Fibroblast of peridontal ligament (primary cell): ENCODE results near the gene FSTL4.

Source experiments
- DNase-seq: peaks from one replicate; pipeline ENCODE4 v3.0.0-alpha.2; 2010; ENCODE audit errors: extremely low read depth

FSTL4 gene

DNA sequence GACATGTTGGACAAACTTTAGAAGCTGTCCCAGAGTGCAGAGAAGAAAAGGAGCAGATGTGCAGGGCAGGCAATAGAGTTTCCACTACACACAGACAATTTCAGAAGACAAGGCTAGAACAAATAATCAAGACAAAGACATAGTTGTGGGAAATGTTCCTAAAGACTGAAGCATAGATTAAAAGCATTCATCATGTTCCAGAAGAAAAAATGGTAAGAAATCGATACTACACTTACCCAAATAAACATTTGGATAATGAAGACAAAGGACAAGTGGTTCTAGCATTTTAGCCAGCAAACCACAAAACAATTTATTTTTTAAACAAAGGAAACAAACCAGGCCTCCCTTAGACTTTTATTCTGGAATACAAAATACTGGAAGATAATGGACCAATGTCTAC lies 97.9 kb downstream of the FSTL4 start:
- DNase-seq = no peak

DNA sequence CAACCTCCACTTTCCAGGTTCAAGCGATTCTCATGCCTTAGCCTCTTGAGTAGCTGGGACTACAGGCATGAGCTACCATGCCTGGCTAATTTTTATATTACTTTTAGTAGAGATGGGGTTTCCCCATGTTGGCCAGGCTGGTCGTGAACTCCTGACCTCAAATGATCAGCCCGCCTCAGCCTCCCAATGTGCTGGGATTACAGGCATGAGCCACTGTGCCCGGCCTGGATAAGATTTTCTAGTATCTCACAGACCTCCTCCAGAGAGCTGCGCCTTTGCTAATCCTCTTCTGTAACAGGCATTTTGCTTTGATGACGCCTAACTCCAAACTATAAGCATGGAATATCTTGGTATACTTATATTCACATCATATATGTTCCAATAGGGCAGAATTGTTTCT lies 99.4 kb downstream of the FSTL4 start:
- DNase-seq = no peak

DNA sequence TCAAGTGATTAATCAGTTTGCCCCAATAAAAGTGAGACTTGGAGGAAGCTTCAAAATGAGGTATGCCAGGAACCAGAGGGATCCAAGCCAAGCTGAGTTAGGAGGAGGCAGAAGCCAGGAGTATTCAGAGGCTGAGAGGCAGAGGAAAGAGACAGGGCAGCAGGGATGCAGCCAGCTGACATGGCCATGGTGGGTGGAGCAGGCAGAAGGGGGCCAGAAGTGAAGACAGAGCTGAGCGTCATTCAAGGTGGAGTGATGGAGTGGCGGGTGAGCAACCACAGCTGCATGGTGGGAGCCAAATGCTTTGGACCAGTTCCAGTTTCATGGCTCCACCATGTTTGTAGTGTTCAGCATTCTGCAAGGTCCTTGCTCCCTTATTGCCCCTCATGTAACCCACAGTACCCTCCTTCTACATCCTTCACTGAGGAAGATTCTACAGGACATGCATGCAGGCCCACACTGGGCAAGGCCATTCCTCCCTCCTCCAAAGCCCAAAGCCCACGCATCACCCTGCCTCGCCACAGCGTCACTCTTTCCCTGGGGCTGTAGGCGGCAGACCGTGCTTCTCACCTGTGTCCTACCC lies 100.6 kb downstream of the FSTL4 start:
- no peak for DNase-seq

DNA sequence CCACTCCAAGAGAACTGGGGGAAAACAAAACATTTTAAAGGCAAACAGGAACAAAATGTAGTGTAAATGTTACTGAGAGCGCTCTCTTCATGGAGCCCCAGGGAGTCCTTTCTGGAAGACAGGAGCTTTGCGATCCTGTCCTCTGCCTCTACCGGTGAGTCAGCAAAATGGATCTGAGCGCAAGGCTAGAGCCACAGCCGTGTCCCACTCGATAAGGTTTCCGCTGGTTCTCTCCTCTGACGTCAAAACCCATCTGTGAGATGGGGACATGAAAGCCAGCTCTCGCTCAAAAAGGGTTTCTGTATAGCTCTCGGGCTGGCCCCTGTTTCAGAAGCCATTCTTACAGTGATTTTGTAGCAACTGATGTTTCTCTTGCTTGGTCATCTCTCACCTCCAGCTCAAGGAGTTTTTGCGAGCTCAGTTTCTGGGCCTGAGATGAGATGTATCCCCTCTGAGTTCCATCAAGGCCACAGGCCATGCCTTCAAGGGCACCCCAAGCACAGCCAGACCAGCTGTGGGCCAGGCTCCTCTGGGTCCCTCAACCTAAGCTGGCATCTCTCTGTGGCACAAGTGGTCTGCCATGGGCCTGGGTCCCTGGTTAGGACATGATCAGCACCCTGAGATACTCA lies 101.6 kb downstream of the FSTL4 start:
- no peak for DNase-seq

DNA sequence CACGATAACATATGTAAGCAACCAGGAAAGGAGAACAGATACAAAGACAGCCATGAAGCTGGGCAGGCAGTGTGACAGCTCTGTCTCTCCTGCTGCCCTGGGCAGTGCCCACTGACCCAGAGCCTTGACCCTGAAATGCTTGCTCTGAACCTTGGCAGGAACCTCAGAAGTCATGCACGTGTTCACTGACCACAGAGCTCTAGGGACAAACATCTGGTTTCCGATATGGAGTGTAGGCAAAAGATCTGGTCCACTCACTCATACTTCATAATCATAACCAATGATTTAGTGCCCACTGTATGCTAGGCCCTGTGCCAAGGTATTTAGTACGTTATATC lies 102.6 kb downstream of the FSTL4 start:
- no peak for DNase-seq

DNA sequence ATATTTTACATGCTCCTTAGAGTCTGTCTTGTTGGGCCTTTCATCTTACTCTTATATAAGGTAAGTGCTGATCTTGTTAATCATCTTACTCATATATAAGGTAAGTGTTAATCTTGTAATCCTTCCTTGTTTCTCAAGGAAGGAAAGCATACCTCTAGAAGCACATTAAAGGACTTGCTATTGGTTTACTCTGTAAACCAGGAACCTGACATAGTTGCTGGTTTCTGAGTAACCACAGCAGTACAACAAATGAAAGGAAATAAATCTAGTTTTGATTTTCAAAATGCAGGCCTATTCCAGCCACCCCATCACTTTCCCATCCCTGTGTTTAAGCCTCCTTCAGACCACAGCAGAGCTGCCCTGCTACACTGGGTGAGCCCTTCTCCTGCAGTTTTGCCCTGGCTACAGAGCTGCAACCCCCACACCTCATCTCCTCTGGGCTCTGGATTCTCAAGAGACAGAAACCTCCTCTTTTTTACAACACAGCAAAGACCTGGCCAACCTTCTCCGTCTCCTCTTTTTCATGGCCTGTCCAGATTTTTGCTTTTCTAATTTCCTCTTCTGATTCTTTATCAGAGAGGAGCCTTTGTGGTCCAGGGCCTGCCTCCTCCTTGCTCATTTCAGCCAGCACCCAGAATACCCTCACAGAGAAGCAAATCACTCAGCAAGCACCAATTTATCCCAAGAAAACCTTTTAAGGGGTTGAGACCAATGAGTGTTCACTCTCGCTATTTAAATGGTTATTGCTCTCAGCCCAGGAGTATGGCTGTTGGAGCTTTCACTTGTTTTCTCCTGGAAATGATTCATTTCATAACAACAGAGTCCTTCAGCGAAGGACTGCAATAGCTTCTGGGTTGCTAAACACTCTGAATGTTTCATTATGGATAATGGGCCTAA lies 103.2 kb downstream of the FSTL4 start:
- DNase-seq = peak; percentile 15

DNA sequence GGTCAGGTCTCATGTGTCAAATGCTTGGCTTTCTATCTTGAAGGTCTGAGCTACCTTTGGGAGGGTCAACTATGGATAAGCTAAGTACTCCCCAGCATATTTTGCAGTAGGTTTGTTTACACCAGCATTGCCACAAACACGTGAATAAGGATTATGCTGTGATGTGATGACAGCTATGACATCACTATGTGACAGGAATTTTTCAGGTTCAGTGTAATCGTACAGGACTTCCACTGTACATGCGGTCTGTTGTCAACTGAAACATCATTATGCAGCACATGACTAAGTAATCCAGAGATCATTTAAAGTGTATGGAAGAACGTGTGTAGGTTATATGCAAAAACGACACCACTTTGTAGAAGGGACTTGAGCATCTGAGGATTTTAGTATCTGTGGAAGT lies 104.0 kb downstream of the FSTL4 start:
- no peak for DNase-seq

DNA sequence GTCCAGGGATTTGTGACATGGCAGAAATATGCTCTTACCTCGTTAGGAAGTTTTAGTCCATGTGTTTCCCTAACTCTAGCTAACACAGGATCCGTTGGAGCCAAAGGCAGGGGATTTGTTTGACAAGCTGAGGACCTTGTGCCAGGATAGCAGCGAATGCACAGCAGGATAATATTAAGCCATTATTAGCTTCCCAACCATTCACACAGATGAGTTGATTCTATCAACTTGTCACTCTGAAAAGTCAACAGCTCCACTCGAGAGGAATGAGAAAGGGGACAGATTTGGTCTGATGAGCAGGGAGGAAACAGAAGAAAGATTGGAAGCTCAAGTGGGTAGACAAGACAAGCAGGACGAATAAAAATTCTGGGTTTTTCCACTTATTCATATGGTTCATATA lies 106.2 kb downstream of the FSTL4 start:
- DNase-seq = no peak

DNA sequence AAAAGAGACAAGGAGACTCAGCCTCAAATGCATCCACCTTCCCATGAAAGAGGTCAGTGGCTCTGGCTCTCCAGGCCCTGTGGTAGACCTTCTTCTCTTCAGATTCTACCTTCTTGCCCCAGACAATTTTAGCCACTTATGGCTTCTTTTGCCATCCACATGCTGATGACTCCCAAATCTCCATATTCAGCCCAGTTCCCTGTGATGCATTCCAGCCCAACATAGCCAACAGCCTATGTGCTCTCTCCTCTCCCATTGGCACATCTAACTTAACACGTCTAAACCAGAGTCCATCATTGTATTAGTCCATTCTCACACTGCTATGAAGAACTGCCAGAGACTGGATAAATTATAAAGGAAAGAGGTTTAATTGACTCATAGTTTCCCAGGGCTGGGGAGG lies 108.8 kb downstream of the FSTL4 start:
- no peak for DNase-seq

DNA sequence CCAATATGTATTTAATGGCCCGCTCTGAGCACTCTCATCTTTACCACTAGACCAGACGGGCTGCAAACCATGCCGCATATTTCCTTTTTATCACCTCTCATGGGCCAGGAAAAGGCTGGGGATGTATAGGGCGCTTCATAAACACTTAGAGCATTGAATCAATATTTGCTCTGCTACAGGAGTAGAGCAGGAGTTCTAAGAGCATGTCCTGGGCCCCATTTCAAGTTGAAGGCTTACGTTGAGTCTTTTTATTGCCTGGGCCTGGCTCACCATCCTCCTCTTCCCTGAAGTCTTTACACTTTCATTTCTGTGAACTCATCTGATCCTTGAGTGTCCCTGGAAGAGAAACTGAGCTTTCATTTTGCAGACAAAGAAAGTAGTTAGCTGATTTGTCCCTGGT lies 112.4 kb downstream of the FSTL4 start:
- no peak for DNase-seq

DNA sequence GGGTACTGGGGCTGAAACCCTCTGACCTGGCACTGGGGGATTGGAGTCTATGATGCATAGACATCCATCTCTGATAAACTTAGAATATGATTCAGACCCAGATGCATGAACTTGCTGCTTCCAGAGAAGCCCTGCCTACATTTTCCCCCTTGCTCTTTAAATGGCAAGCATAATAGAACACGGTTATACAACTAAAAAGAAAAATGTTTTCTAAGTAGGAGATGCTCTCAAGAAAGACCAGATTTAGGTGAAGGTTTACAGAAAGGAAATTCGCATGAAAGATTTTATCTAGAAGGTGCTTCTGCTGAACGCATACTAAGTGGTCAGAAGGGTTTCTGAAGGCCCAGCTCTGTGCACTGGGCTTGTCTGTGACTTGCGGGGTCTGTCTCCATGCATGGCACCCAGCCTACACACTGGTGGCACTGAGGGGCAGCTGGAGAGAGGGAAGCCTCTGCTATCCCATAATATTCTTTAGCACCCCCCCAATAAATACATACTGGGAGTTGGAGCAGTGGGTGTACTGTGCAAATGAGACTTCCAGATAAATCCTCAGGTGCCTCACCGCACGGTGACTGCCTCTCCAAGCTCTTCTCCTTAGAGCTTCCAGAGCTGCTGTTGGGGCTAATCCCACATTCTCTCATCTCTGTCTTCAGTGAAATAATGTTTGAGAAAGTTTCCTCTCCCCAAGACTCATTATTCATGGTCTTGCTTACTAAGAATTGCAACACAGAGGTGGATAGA lies 114.6 kb downstream of the FSTL4 start:
- no peak for DNase-seq

DNA sequence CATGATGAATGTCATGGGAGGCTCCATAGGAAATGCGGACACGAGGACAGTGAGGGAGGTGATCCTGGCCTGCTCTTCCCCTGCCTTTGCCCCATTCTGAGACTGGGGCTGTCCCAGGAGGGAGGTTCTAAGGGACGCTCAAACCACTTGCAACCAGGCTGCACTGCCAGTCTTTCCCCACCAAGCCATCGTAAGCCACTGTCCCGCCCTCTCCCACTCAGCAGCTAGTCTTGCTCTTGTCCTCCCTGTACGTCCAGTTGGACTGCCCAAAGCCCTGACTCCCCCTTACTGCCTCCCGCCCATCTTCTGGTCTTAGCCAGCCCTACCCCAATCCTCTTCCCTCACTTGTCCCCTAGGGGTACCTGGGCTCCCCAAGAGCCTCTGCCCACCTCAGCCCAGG lies 115.7 kb downstream of the FSTL4 start:
- DNase-seq = no peak

DNA sequence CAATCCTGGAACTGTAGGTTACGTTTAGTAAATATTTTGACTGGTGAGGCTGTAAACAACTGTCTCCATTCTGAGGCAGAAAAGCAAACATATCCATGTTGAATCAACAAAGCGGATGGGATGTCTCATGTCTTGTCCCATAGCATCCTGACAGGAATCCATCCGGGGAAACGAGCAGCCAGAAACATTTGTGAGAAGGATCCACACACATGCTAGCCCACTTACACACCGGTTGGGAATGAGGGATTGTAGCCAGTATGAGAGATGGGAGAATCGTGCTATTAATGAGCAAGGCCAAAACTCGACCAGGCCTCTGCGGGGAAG lies 117.5 kb downstream of the FSTL4 start:
- no peak for DNase-seq

DNA sequence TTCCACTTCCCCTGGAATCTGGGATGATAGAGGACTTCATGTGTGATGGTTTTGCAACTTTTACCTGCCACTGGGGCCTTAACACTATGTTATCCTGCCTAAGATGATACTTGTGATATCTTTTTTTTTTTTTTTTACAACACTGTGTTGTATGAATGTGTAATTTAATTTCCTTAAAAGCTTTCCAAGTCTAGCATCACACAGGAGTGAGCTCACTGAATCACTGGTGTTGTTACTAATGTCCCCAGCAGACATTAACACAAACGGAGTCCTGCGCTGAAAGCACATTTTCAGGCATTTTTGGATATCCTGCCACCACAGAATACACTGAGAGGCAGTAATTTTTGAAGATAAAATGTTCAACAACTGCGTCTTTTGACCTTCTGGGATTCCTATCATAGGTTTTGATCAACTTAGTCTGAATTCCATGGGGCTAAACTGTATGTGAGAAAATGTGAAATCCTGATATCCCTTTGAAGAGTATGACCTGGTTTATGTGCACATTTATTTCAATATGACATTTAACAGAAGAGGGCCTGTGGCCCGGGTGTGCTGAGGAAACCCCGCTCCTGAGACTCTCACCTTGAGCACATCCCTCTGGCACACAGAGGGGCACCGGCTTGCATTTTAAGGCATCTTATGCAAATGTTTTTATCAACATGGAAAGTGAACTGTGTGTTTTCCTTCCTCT lies 118.0 kb downstream of the FSTL4 start:
- no peak for DNase-seq

DNA sequence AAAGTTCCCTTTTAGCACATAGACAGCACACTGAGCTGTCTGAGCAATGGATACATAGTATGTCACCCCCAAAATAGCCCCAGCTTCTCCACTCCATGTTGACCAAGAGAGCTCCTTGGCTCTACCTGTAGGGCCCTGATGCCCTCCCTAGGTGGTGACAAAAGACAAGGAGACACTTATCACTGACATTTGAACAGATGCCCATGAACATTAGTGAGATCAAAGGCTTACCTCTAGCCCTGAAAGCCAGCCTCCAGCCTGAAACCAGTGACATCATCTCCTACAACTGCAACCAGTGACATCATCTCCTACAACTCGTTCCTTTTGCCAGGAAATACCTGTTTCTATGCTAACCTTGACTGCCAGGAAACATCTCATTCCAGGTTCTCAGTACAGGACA lies 122.7 kb downstream of the FSTL4 start:
- DNase-seq = no peak

DNA sequence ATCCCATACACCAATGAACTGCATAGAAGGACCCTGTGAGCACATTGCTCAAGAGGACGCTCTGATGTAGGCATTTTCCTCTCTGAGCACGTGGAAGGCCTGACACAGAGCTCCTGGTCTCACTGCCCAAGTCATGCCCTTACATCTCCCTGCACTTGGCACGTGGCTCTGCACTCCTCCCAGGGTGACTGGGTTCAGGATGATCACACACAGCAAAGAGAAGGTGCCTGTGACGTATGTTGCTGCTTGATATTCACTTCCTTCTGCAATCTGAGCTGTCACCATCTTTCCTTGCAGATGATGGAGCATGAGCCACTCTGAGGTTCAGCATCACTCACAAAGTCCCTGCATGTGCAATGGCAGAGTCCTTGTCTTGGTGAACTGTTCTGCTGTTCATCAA lies 125.2 kb downstream of the FSTL4 start:
- DNase-seq = no peak

DNA sequence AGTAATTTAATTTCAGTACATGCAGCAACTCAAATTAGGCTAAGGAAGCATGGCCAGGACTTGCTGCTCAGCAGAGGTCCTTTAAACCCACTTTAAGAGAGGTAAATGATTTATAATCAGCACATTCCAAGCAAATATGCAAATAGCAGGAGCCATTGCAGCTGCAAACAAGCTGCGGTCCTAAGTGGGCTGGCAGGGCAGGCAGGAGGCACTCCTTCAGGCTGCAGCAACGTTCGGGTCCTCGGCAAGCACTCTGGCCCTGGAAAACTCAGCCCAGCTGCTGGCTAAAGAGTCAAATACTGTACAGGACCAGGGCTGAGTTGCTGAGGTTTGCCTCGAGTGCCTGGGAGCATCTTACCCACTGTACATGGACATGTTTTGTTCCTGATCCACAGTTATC lies 126.9 kb downstream of the FSTL4 start:
- no peak for DNase-seq

DNA sequence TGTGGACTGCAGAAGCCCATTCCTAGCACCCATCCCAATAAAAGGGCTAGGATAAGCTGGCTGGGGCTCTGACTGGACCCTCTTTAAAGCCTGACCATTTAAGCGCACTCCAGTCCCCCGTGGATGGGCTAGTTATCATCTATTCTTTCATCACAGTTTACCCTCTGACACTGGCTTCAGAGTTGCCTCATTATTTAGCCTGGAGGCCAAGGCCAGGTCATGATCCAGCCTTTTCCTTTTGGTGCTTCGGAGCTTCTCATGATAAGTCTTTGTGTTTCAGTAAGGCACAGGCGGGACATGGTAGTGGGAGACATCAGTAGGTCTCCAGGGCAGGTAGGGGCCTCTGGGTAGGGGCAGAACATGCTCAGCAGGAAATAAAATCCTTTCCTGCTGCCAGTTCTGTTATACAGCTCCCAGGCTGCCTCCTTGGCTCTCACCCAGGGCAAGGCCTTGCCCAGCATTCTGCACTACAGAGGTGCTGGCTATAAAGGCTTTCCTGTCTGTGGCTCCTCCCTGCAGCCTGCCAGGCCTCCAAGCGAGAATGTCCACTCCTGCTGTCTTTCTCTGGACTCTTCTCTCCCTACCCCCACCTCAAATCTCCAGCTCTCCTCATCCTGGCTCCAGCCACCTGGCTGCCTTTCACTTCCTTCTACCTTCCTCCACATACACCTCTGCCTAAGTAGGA lies 128.8 kb downstream of the FSTL4 start:
- no peak for DNase-seq

DNA sequence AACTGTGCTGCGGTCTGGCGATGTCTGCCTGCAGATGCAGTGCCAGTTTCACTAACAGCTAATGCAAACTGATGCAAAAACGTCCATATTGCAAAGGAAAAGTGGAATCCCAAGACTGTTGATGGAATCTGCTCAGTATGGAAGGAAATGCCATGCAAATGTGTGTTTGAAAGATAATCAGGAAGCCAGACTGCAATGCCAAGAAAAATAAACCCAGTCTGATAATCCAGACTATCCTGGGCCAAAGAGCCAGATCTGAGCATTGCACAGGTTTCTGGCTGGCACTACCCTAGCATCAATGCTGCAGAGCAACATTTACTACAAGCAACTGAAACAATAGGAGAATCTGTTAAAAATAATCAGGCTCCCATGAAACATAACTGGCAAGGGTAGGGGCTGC lies 130.3 kb downstream of the FSTL4 start:
- DNase-seq = no peak

DNA sequence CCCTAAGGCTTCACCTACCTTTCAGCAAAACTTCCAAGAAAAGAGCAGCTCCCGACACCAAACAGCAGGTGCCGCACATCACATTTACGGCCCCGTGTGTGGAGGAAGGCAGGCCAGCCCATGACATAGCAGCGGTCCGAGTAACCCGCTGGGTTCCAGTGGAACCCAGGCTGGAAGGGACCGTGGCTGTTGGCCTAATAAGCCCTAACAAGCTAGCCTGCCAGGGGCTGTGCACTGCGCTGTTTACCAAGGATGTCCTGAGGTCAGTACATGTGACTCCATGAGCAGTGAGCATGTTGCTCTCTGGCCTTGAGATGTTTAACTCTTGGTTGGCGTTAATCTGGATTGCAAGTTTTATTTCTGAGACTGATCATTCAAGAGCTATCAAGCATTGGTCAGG lies 131.5 kb downstream of the FSTL4 start:
- DNase-seq = no peak

DNA sequence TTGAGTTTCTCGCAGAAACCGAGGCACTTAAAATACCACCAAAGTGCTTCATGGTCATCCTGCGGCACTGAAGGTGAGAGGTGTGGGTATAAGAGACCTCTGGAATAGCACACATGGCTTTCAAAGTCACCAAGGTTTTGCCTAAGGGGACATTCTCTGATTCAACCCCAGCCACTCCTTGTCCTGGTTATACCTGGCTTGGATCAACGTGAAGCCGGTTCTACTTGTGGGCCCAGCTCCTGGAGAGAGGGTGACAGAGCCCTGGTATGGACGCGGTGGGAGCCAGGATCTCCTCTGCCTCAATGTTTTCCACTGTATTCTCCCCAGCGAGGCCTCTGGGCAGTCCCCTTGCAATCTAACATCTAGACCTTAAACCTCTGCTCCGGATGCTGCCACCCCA lies 132.0 kb downstream of the FSTL4 start:
- DNase-seq = no peak
